Fibroblast of lung (primary cell): Measurements from ENCODE around the gene BEST4. TPM values are rescaled to one million over a fixed set of nuclear protein-coding genes. Genes with fewer than 3 reads are reported as not detected.

Experiments
- DNase-seq, 2 donors: peaks; one replicate each; pipeline versions ENCODE4 v3.0.0 to v3.0.0-alpha.2; 2010; ENCODE audit warnings: low read depth in 2 of 2
- H2AFZ ChIP-seq: 2 replicates; pipeline ENCODE4 v1.5.1; 2012; ENCODE audit warnings: low read length, control low read depth, inconsistent platforms
- H3K27ac ChIP-seq: 2 replicates; pipeline ENCODE4 v1.5.1; 2011; ENCODE audit warnings: low read length, control low read depth; ENCODE audit not compliant: insufficient read depth
- H3K27me3 ChIP-seq: 2 replicates; pipeline ENCODE4 v1.5.1; 2011; ENCODE audit warnings: mild to moderate bottlenecking, low read length; ENCODE audit not compliant: control insufficient read depth, insufficient read depth
- H3K36me3 ChIP-seq: 2 replicates; pipeline ENCODE4 v1.5.1; 2011; ENCODE audit warnings: low read length; ENCODE audit not compliant: control insufficient read depth, insufficient read depth
- H3K4me1 ChIP-seq: 2 replicates; pipeline ENCODE4 v1.5.1; 2011; ENCODE audit warnings: low read length; ENCODE audit not compliant: control insufficient read depth, insufficient read depth; ENCODE audit errors: extremely low read depth
- H3K4me2 ChIP-seq: 2 replicates; pipeline ENCODE4 v1.5.1; 2011; ENCODE audit warnings: low read length, control low read depth; ENCODE audit not compliant: insufficient read depth; ENCODE audit errors: extremely low read depth
- H3K4me3 ChIP-seq, 4 experiments: fragments of 200-600 bp in 1 of 4; sonication (generic) in 1 of 4; replicated peaks in 1 of 4; 2 replicates each; pipeline ENCODE4 v1.5.1; 2011 to 2016; ENCODE audit warnings: low read length in 4 of 4, low read depth in 3 of 4, mild to moderate bottlenecking in 3 of 4, control low read depth in 2 of 4, inconsistent platforms in 1 of 4, mixed read lengths in 1 of 4; ENCODE audit not compliant: insufficient read depth in 1 of 4; ENCODE audit errors: control extremely low read depth in 1 of 4
- H3K79me2 ChIP-seq: 2 replicates; pipeline ENCODE4 v1.5.1; 2012; ENCODE audit warnings: mild to moderate bottlenecking, low read length, inconsistent platforms; ENCODE audit not compliant: control insufficient read depth, insufficient read depth
- H3K9ac ChIP-seq: 2 replicates; pipeline ENCODE4 v1.5.1; 2011; ENCODE audit warnings: mild to moderate bottlenecking, low read length, control low read depth; ENCODE audit not compliant: insufficient read depth
- H3K9me3 ChIP-seq: 2 replicates; pipeline ENCODE4 v1.5.1; 2012; ENCODE audit warnings: low read depth, low read length; ENCODE audit not compliant: control insufficient read depth, insufficient read depth
- H4K20me1 ChIP-seq: 2 replicates; pipeline ENCODE4 v1.5.1; 2011; ENCODE audit warnings: low read length; ENCODE audit not compliant: control insufficient read depth, insufficient read depth; ENCODE audit errors: extremely low read depth
- EZH2 ChIP-seq: IDR thresholded peaks from 2 replicates; pipeline ENCODE4 v1.5.1; 2012; ENCODE audit warnings: low read length, control low read depth, mild to moderate bottlenecking; ENCODE audit errors: missing control alignments
- polyA plus RNA-seq, 2 donors: library from polyadenylated mRNA; depleted of rRNA in 1 of 2; stranded (reverse) in 1 of 2; unstranded in 1 of 2; fragments of >200 nt; gene quantifications; 2 replicates each; pipeline ENCODE4 v1.2.1, GENCODE V29; 2011 to 2012; ENCODE audit warnings: missing spikeins in 1 of 2
- total RNA-seq: library from RNA; depleted of rRNA; stranded (reverse); fragments of >200 nt; gene quantifications from 2 replicates; pipeline ENCODE4 v1.2.1, GENCODE V29; 2014
- TF ChIP-seq, protein P1 (sequence below), 2 donors: IDR thresholded peaks in 1 of 2; conservative IDR thresholded peaks in 1 of 2; 1 replicate in 1 of 2; 2 replicates in 1 of 2; pipeline ENCODE4 v1.5.1; 2011 to 2012; ENCODE audit warnings: low read length in 2 of 2, control low read depth in 1 of 2, inconsistent platforms in 1 of 2, low read depth in 1 of 2, mild to moderate bottlenecking in 1 of 2

Gene BEST4
- total and polyA plus RNA-seq, 2 donors (not counting 1 experiment from before 2014, with no cell fraction given), result 0.10 to 0.17 TPM

DNA sequence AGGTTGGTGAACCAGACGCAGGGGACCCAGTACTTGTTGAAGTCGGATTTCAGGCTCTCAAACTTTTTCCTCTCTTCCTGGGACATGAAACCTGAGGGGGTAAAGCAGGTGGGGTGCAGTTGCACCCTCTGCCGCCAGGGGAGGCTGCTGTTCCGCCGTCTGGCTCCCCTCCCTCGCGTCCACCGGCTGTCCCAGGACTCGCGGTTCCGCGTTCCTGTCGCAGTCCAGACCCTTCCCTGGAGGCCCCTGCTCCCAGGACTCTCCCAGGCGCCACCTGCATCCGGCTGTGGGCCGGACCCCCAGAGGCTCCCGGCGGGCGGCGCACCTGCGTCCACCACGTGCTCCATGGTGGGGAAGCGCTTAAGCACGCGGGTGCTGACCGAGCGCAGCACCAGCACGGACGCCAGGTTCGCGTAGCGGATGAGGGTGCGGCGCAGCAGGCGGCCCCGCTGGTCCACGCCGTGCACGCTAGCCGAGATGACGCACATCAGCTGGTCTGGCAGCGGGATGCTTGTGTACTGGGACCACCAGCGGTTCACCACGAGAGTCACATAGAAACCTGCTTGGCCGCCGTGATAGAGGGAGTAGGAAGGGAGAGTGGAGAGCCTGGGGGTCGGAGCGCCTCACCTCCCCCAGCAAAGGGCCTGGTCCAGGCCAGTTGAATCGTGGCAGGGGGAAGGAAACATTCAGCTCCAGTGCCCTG is 1.7 kb downstream of the BEST4 start:
- Histone ChIP-seq H3K9me3 (no peaks in the 10 kb centered on the region), H3K36me3 (peaks cover 1% of the 10 kb centered on the region), H3K27me3 (no peaks in the 10 kb centered on the region), H3K27ac (no peak overlapping the region), H3K4me3 (peak overlapping the region in 3 of 4 experiments; percentile 26 to 50 (median 43)), H2AFZ (peak overlapping the region; percentile 43), H3K79me2 (no peaks in the 10 kb centered on the region), H3K4me1 (peaks cover 8% of the 10 kb centered on the region), H4K20me1 (no peaks in the 10 kb centered on the region), H3K4me2 (peak overlapping the region; percentile 89), H3K9ac (peak overlapping the region; percentile 40)
- peak; percentile 50 to 68 for DNase-seq
- no peak for TF ChIP-seq EZH2
- TF ChIP-seq, protein P1, sequence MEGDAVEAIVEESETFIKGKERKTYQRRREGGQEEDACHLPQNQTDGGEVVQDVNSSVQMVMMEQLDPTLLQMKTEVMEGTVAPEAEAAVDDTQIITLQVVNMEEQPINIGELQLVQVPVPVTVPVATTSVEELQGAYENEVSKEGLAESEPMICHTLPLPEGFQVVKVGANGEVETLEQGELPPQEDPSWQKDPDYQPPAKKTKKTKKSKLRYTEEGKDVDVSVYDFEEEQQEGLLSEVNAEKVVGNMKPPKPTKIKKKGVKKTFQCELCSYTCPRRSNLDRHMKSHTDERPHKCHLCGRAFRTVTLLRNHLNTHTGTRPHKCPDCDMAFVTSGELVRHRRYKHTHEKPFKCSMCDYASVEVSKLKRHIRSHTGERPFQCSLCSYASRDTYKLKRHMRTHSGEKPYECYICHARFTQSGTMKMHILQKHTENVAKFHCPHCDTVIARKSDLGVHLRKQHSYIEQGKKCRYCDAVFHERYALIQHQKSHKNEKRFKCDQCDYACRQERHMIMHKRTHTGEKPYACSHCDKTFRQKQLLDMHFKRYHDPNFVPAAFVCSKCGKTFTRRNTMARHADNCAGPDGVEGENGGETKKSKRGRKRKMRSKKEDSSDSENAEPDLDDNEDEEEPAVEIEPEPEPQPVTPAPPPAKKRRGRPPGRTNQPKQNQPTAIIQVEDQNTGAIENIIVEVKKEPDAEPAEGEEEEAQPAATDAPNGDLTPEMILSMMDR (conservative IDR thresholded peaks at IDR 0.05 in 1 of 2, IDR thresholded peaks at IDR 0.05 in 1 of 2; ENCODE audit: low read depth in 1 of 2, low read length in 2 of 2), result peak; percentile 96 to 99

DNA sequence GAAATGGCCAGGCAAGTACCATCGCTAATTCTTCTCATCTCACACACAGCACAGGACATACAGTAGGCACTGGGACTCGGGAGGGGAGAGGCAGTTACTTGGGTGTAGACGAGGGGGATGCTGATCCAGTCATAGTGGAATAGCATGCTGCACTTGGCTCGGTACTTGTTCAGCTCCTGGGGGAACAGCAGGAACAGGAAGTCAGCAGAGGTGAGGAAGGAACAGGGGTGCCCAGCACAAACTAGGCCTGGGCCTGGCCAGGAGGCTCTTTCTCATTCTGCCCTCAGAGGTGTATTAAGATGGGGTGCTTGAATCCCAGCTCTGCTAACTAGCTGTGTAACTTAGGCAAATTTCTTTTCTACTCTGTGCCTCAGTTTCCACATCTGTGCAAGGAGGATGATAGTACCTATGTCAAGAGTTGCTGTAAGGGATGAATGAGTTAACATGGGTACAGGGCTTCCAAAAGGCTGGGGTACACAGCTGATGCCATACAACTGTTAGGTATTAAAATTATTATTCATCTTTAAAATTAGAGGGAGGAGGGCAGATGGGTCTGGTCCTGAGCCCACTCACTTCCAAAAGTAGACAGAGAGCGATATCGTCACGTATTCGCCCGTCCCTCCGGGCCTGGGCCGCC is 2.4 kb downstream of the BEST4 start:
- H4K20me1 ChIP-seq, result no peaks in the 10 kb centered on the region
- no peak for DNase-seq
- no peak for TF ChIP-seq EZH2
- TF ChIP-seq, protein P1 (conservative IDR thresholded peaks at IDR 0.05 in 1 of 2, IDR thresholded peaks at IDR 0.05 in 1 of 2; ENCODE audit: low read depth in 1 of 2, low read length in 2 of 2), result no peak
- no peaks in the 10 kb centered on the region for H3K9me3 ChIP-seq
- H3K79me2 ChIP-seq, result no peaks in the 10 kb centered on the region
- no peak overlapping the region for H3K27ac ChIP-seq
- H3K9ac ChIP-seq, result no peak overlapping the region
- H3K4me3 ChIP-seq, result peak overlapping the region in 2 of 4 experiments; percentile 43 to 50
- H3K36me3 ChIP-seq, result peaks cover 4% of the 10 kb centered on the region
- no peaks in the 10 kb centered on the region for H3K27me3 ChIP-seq
- no peak overlapping the region for H2AFZ ChIP-seq
- H3K4me1 ChIP-seq, result peaks cover 8% of the 10 kb centered on the region
- H3K4me2 ChIP-seq, result peak overlapping the region; percentile 89

DNA sequence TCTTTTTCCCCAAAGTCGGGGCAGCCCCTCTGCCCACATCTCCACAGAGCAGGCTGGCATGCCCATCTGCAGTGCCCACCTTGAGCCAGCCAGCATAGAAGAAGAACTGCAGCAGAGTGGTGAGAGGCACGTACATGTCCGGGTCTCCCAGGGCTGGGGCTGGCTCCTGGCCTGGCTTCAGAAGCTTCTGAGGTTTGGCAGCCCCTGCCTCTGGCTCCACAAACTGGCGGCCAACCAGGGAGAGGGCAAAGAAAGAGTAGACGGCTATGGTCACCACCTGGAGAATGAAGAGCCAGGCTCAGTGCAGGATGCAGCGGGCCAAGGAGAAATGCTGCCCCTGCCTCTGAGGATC is 3.0 kb downstream of the BEST4 start:
- H4K20me1 ChIP-seq, result no peaks in the 10 kb centered on the region
- no peak overlapping the region for H3K4me2 ChIP-seq
- no peak overlapping the region for H3K4me3 ChIP-seq
- peaks cover 8% of the 10 kb centered on the region for H3K4me1 ChIP-seq
- no peak overlapping the region for H2AFZ ChIP-seq
- DNase-seq, result no peak
- peaks cover 6% of the 10 kb centered on the region for H3K36me3 ChIP-seq
- TF ChIP-seq EZH2, result no peak
- TF ChIP-seq, protein P1 (conservative IDR thresholded peaks at IDR 0.05 in 1 of 2, IDR thresholded peaks at IDR 0.05 in 1 of 2; ENCODE audit: low read depth in 1 of 2, low read length in 2 of 2), result no peak
- no peak overlapping the region for H3K9ac ChIP-seq
- no peak overlapping the region for H3K27ac ChIP-seq
- H3K79me2 ChIP-seq, result no peaks in the 10 kb centered on the region
- no peaks in the 10 kb centered on the region for H3K9me3 ChIP-seq
- no peaks in the 10 kb centered on the region for H3K27me3 ChIP-seq
